Mucosa of descending colon (tissue), 3 donors: Measurements from ENCODE around the gene MYO1G. TPM values are rescaled to one million over a fixed set of nuclear protein-coding genes. Genes with fewer than 3 reads are reported as not detected.
"Not testable (repeated sequence)": the region's sequence is repeated elsewhere in the genome, so short reads cannot be mapped to it uniquely, and the experiment has no call there.

Experiments used
- ATAC-seq: fragments of 200-7000 bp; cut with Tn5 transposase; one replicate; pipeline ENCODE4 v1.9.1; 2020; ENCODE audit warnings: mild to moderate bottlenecking, moderate library complexity
- DNase-seq, 3 donors: peaks; one replicate each; pipeline ENCODE4 v3.0.0-alpha.2; 2020
- H3K36me3 ChIP-seq: fragments of 200-600 bp; one replicate; pipeline ENCODE4 v1.8.0; 2021; ENCODE audit warnings: low read depth, mild to moderate bottlenecking
- H3K4me1 ChIP-seq: fragments of 200-600 bp; one replicate; pipeline ENCODE4 v1.8.0; 2021; ENCODE audit warnings: low read depth, mild to moderate bottlenecking
- H3K4me3 ChIP-seq: fragments of 200-600 bp; one replicate; pipeline ENCODE4 v1.8.0; 2021; ENCODE audit warnings: mild to moderate bottlenecking
- H3K9me3 ChIP-seq: fragments of 200-600 bp; one replicate; pipeline ENCODE4 v1.8.0; 2021; ENCODE audit warnings: mild to moderate bottlenecking
- CTCF ChIP-seq: fragments of 200-600 bp; IDR thresholded peaks from one replicate; pipeline ENCODE4 v1.8.0; 2022; ENCODE audit warnings: antibody characterized with exemption, mild to moderate bottlenecking
- intact Hi-C, 2 donors: fragments of 100-400 bp; cut with DNase I in 1 of 2; cut with micrococcal nuclease in 1 of 2; formaldehyde crosslinking; loops; one replicate each; pipeline versions ENCODE4 v1.11.0 to v1.11.1; 2022; cut with DNase I, micrococcal nuclease
- total RNA-seq, 3 donors: library from RNA; stranded (reverse); fragmentation: NEBNext Ultra II Directional in 2 of 3; extraction: Animal tissue kit (Norgen Biotek cat#: 25700) in 2 of 3; gene quantifications; one replicate each; pipeline versions ENCODE4 v1.2.1 to v1.2.4, GENCODE V29; 2021 to 2023
- donor health status: DM: no; HTN: no; CAD: no; lungs with moderate emphysema.
- donor health status: DM: no; HTN: no; CAD: no.
- donor health status: DM: no; HTN: yes; CAD: no.

MYO1G gene
- total RNA-seq, 3 donors from 2014 or later, result 3.8 to 6.9 (median 3.9) TPM

GRCh38 chr7:44937426-44937825 is 41.4 kb downstream of the MYO1G start:
- DNase-seq (no peak), ATAC-seq (no peak)
- Histone ChIP-seq H3K4me3 (no peak overlapping the region), H3K9me3 (no peaks in the 10 kb centered on the region), H3K36me3 (no peaks in the 10 kb centered on the region), H3K4me1 (no peaks in the 10 kb centered on the region)
- TF ChIP-seq CTCF, result no peak
- intact Hi-C loops, result no loop called here

GRCh38 chr7:44936322-44936721 is 42.5 kb downstream of the MYO1G start:
- no peak for ATAC-seq
- intact Hi-C loops, result no loop called here

GRCh38 chr7:44935583-44935982 is 43.2 kb downstream of the MYO1G start:
- DNase-seq (no peak), ATAC-seq (no peak)
- H3K4me3 ChIP-seq, result no peak overlapping the region
- no peaks in the 10 kb centered on the region for H3K4me1 ChIP-seq
- H3K9me3 ChIP-seq, result no peaks in the 10 kb centered on the region
- no peaks in the 10 kb centered on the region for H3K36me3 ChIP-seq
- intact Hi-C loops, result no loop called here
- TF ChIP-seq CTCF, result no peak

More at GRCh38 chr7:44936322-44936721, 42.5 kb downstream of the MYO1G start:
- TF ChIP-seq CTCF, result no peak
- H3K9me3 ChIP-seq, result no peaks in the 10 kb centered on the region
- no peak for DNase-seq
- H3K4me3 ChIP-seq, result no peak overlapping the region
- H3K4me1 ChIP-seq, result no peaks in the 10 kb centered on the region
- no peaks in the 10 kb centered on the region for H3K36me3 ChIP-seq

- ATAC-seq (no peak), DNase-seq (no peak)
- Histone ChIP-seq H3K4me1 (no peaks in the 10 kb centered on the region), H3K4me3 (no peak overlapping the region), H3K36me3 (no peaks in the 10 kb centered on the region), H3K9me3 (no peaks in the 10 kb centered on the region)
- intact Hi-C loops, result no loop called here
- no peak for TF ChIP-seq CTCF
These were observed 43.8 kb downstream of the MYO1G start for GRCh38 chr7:44935016-44935415.

- H3K9me3 ChIP-seq, H3K36me3 ChIP-seq, H3K4me1 ChIP-seq, intact Hi-C loops, DNase-seq, ATAC-seq, H3K4me3 ChIP-seq: not testable (repeated sequence)
These were observed 44.3 kb downstream of the MYO1G start for GRCh38 chr7:44934510-44934909.

GRCh38 chr7:44930921-44931320 is 47.9 kb downstream of the MYO1G start:
- ATAC-seq (no peak), DNase-seq (no peak)
- Histone ChIP-seq H3K36me3 (no peaks in the 10 kb centered on the region), H3K4me1 (no peaks in the 10 kb centered on the region), H3K9me3 (no peaks in the 10 kb centered on the region), H3K4me3 (no peak overlapping the region)
- intact Hi-C loops, result no loop called here
- no peak for TF ChIP-seq CTCF
